ENCODE measurements around the gene IL13.

The IL13 gene

DNA sequence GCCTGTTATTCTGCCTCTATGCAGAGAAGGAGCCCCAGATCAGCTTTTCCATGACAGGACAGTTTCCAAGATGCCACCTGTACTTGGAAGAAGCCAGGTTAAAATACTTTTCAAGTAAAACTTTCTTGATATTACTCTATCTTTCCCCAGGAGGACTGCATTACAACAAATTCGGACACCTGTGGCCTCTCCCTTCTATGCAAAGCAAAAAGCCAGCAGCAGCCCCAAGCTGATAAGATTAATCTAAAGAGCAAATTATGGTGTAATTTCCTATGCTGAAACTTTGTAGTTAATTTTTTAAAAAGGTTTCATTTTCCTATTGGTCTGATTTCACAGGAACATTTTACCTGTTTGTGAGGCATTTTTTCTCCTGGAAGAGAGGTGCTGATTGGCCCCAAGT, 15.5 kb downstream of the IL13 start:
- no peak for DNase-seq

DNA sequence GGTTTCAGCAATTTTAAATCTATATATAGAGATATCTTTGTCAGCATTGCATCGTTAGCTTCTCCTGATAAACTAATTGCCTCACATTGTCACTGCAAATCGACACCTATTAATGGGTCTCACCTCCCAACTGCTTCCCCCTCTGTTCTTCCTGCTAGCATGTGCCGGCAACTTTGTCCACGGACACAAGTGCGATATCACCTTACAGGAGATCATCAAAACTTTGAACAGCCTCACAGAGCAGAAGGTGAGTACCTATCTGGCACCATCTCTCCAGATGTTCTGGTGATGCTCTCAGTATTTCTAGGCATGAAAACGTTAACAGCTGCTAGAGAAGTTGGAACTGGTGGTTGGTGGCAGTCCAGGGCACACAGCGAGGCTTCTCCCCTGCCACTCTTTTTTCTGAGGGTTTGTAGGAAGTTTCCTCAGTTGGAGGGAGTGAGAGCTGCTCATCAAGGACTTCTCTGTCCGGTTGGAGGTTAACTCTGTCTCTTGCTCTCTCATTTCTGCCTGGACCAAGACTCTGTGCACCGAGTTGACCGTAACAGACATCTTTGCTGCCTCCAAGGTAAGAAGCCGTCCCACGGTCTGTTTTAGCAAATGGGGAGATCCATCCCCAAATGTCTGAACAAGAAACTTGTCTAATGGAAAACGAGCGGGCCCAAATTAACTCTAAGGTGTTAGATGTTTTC, 16.1 kb downstream of the IL13 start, which contains the start of gene IL4:
TSS of gene IL4 (plus strand) at position 51 of the 692 bp plus-strand sequence. CDS start at position 113, 62 bp downstream.
- no peak for DNase-seq

DNA sequence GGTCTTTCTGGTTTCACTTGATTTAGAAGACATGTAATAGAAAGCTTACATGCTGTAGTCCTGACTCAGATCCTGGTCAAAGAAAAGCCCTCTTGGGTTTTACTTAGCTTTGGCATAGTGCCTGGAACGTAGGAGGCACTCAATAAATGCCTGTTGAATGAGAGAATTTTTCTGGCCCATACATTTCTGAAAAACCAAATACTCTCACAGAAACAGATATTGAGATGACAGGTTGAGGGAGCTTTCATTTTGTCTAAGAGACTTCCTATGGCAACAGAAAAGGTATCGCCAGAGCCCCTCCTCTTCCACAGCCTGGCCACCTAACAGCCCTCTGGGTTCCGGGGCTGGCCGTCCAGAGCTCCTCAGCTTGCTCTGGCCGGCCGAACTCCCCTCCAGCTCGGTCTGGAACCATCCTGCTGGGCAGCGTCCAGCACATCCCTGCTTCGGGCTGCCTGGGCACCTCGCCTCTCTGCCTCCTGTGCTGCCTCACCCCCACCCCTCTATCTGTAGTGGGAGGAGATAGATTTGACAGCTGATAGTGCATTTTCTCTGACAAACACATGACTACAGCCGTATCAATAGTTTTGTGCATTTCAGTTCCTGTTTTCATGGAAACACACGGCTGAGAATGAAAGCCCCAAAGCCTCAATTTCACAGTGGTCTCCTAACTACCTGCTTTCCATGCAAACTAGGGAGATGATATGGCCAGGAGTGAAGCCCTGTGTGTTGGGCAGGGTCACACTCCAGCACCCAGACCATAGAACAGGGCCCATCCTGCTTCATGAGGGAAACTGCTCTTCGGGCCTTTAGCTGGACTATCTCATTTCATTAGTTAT, 16.9 kb downstream of the IL13 start:
- DNase-seq = no peak

DNA sequence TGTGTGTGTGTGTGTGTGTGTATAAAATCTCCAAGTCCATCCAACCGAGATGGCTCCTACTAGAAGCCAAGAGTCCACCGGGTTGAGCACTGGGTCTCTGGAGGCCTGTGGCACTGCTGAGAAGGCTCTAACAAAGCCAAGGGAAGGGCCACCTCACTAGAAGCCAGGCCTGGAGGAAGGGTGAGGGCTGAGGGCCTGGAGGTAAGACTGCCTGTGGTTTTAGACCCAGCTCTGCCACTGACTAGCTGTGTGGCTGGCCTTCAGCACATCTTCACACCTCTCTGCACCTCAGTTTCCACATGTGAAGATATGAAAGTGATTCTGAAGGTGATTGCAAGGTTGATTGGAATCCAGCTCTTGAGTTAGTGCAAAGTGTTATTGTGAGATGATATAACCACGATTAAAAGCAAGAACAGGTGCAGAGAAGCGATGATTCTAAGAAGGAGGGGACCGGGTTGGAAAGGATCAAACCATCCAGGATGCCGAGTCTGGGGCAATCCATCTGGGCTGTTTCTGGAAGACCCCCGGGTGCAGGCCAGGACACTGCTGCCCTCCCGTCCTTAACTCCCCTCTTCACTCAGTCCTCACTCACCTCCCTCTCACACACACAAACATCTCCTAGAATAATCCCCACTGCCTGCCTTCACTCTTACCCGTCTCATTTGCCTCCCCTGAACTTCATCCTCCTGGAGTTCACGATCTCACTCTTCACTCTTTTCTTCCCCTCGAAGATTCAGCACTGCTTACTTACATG, 18.1 kb downstream of the IL13 start:
- no peak for DNase-seq

DNA sequence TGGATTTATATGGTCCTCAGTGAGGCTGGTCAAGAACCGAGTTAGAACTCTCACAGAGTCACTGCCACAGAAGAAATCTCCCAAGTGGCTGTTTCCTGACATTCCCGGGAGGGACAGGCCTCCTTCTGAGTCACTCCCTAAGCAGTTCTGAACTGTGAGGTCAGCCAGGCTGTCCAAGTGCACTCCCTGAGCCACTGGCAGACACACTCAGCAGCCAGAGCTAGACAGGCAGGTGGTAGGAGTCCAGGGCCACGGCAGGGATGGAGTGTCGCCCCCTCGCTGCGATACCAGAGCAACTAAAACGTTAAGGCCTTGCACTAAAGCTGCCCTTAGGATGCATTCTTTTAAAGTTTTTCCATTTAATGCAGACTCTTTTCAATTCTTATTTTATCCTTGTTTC, 19.2 kb downstream of the IL13 start:
- DNase-seq = no peak

DNA sequence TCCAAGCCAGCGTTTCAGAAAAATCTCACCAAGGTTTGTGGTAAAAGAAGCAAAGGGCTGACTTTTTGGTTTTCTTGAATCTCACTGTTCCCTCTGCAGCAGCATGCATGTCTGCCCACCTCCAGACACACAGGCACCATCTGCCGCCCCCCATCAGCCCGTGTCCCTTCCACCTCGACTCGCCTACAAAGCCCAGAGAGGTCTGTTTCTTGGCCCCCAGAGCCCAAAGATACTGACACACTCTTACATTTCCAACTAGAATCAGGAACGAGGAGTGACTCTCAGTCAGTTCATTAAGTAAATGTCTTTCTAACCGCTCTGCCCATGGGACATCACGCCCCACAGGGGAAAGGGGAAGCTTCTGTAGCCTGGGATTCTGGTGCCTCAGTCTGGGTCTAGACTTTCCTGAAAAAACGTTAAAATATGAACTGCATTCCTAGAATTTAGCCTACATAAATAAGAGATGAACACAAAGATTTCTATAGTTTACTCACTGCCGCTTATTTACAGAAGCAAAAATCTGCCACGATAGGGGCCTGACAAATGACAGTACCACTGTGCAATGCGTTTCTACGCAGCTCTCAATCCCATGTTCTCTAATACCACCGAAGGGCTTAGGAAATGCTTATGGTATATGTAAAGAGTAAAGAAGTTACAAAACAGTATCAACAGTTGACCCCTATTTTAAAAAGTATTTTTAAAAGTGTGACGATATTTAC, 19.9 kb downstream of the IL13 start:
- DNase-seq = no peak

DNA sequence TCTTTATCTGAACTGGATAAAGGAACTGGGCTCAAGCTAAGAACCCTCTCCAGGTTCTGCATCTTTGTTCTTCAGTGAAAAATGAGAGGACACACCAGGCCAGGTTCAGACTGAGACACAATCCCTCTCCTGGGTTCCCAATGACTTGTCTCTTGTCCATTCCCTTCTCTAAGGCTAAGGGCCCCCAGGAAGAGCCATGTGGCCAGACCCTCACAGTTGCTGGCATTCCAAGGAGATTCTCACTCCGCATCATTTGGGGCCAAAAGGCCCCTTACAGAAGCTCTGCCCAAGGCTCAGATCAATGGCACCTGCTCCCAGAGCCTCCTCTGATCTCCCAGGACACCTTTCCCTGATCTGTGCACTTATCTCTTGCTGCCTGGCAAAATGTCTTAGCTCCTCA, 20.8 kb downstream of the IL13 start:
- DNase-seq = no peak

DNA sequence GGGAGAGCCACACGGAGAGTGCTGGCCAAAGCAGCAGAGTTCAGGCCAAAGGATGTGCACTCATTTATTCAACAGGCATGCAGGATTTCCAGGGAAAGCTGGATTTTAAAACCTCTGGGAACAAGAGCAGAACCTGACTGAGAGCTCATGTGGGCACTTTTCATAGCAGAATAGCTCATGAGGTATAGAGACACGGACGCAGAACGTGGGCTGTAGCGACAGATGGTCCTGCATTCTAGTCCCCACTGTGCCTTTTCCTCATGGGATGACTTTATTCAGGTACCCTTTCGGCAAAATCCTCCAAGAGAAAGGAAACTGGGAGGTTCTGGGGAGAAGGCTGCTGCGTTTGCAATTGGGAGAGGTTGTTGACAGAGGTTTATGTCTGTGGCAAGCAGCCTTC, 21.2 kb downstream of the IL13 start:
- no peak for DNase-seq

DNA sequence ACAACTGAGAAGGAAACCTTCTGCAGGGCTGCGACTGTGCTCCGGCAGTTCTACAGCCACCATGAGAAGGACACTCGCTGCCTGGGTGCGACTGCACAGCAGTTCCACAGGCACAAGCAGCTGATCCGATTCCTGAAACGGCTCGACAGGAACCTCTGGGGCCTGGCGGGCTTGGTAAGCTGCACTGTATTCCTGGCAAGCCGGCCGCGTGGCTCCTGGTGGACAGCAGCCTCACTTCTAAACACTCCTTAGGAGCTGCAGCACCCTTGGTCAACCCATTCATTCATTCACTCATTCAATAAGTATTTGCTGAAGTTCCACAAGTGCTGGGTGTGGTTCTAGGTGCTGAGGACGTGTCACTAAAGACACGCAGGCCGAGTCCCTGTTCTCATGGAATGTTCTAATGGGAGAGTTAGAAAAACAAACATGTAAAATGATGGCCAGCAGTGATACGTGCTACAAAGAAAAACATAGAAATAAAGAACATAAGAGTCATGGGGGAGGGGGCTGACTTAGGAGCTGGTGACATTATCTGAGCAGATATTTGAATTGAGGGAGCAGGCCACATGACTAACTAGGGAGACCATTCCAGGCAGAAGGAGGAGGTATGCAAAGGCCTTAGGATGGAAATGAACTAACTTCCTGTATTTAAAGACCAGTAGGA, 21.9 kb downstream of the IL13 start:
- no peak for DNase-seq

DNA sequence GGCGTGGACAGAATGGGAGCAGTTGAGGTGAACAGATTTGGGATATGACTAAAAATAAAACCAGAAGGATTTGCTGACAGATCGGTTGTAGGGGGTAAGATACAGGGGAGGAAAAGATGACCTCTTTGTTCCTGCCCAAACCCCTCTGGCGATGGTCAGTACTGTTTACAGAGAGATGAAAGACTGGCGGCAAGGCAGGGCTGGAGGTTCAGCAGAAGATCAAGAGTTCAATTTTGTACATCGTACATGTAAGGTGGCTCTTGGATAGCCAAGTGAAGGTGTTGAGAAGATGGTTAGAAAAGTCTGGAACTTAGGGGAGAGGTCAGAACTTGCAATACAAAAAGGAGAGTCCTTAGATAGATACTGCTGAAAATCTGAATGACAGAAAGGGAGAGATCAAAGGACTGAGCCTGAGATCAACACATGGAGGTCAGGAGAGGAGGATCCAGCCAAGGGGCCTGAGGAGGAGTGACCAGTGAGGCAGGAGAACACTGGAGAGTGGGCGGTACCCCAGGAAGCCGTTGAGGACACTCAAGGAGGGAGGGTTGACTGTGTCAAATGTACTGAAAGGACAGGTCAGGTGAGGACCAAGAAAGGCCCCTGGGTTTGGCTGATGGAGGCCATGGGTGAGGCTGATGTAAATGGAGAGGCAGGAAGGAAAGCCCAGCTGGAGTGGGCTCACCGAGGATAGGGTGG, 23.0 kb downstream of the IL13 start:
- no peak for DNase-seq

DNA sequence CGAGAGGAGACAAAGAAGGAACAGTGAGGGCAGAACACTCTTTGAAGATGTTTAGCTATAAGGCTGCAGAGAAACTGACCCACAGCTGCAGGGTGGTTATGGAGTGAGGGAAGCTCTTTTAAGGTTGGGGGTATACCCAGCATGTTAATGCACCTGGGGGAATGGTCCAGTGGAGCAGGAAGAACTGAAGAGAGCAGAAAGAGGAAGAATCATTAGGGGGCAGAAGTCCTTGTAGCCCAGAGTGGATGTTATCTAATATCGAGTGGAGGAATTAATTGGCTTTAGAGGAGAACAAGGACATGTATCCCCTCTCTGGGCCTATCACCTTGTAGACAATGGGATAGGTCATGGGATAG, 23.5 kb downstream of the IL13 start:
- DNase-seq = no peak

DNA sequence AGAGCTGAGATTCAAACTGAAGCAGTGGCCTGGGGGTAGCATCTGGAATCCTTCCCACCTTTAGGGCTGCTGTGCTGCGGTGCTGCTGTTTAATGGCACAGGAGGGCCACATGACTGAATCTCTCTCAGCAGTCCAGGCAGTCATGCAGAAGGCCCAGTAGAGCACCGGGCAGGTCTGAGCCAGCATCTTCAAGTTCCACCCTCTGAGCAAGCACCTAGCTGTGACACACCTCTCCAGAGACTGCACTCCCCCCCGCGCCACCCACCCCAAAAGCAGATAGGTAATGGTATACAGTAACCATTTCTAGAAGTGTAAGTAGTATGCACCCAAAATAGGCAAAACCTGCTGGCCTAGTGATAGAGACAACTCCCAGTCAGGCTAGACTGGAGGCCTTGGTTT, 24.0 kb downstream of the IL13 start:
- DNase-seq = no peak

DNA sequence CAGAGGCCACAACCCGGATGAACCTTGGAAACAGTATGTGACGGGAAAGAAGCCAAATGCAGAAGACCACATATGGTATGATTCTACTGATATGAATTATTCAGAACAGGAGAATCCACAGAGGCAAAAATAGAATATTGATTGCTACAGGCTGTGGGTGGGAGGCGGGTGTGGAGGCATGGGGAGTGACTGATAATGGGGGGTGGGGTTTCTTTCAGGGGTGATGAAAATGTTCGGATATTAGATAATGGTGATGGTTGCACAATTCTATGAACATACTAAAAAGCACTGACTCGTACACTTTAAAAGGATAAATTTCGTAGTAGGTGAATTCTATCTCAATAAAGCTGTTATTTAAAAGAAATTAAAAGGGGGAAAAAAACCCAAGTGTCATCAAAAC, 26.5 kb downstream of the IL13 start:
- DNase-seq = no peak

DNA sequence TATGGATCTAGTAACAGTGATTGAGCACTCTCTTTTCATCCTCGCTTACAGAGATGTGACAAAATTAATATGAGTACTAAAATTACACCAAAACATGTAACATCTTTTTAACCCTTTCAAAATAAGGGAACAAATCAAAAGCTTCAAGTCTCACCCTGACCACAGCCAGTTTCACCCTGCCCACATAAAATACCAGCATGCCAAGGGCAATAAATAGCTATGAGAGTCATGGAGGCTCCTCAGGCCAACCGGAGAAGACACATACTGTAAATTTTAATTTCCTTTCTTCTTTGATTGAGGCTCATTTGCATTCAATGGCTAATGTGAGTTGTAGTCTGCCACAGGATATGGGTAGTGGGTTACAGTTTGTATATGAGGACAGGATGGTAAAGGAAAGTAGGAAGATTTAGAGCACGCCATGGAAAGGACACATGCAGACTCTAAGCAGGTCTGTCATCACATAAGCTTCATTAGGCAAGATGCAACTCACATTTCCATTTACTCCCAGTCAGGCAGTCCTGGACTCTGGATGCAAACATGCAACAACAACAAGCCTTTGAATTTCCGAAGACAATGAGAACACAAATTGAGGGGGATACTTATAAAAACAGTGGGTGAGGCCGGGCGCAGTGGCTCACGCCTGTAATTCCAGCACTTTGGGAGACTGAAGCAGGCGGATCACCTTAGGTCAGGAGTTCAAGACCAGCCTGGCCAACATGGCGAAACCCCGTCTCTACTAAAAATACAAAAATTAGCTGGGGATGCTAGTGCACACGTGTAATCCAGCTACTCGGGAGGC, 27.1 kb downstream of the IL13 start:
- no peak for DNase-seq

DNA sequence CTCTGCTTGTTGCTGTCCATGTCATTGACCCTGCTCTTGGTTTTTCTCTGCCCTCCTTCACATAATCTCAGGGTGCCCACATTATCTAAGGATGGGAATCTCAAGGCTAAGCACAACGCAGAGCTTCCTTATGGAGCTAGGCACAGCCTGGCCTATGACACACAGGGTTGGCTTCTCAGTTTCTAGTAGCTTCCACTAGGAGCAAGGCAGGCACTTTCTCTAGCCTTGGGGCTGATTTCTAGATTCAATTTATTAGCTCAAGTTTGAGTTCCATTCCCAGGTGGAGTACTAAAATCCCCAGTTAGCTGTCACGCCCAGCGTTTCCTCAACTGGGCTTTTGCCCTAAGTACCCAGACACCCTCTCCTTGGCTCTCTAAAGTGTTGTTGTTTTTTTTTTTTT, 28.2 kb downstream of the IL13 start:
- no peak for DNase-seq

DNA sequence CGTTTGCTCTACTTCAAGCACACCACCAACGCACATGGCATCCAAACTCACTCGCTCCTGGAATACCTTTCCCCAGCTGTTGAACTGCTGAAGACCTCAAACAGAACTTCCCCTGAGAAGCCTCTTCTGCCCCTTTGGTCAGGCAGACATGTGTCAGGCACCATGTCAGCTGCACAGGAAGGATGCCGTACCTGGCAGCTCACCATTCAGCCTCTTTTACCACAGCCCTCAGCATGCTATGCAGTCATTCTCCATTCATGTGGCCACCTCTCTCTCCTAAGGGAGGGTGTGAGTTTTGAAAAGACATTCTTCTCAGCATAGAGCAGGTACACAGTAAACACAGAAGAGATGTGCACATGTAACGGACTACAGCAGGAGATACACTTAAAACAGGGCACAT, 30.0 kb downstream of the IL13 start:
- no peak for DNase-seq

DNA sequence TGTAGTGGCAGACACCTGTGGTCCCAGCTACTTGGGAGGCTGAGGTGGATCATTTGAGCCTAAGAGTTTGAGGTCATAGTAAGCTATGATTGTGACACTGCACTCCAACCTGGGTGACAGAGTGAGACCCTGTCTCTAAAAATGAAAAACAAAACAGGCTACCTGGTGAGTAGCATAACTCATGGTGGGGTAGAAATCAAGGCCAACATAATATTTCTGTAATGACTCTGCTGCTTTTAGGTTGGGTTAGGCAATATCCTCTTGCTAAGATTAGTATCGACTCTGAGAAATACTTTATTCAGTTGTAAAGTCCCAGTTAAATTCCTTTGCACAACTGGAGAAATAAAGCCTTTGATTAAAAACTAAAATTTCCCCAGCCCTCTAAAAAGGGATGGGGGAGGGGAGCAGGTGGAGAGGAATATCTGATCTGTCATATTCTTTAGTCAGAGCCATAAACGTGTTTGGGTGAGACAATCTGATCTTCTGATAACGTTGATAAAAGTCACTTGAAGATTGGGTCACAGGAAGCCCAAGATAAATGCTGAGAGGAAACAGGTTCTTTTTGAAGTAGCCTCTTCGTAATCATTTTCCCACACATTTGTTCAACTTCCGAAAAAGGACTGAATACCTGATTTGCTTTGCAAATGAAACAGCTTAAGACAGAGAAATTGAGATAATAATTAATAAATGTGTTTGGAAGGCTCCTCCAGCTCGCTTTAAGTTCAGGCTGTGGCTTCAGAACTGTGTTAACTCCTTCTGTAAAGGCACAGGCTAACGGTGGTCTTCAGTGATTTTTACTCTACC, 30.8 kb downstream of the IL13 start:
- DNase-seq = no peak

DNA sequence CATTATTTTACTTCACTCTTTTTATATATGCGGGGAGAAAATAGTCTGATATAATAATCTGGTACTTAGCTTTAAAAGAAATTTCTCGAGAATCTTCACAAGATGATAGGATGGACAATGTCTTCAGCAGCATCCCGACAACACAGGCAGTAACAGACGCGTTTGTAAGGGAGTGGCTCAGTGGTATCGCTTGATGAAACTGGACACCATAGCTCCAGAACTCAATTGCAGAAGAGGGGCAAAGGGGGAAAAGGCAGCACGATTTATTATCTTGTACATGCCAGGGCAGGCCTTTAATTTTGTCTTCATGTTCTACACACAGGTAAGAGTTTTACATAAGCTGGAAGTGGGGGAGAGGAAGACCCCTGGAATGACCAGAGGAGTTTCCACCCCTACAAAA, 31.5 kb downstream of the IL13 start:
- DNase-seq = no peak

DNA sequence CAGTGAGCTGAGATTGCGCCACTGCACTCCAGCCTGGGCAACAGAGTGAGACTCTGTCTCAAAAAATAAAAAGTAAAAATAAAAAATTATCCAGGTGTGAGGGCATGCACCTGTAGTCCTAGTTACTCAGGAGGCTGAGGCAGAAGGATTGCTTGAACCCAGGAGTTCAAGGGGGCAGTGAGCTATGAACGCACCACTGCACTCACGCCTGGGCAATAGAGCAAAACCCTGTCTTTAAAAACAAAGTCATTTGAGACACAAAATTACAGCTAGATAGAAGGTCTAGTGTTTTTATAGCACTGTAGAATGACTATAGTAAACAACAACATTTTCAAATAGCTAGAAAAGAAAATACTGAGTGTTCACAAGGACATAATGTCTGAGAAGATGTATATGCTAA, 32.2 kb downstream of the IL13 start:
- no peak for DNase-seq
